GM06990 (cell line): Measurements from ENCODE around the gene PACS1.

ENCODE experiments used
- DNase-seq: peaks from one replicate; pipeline ENCODE4 v3.0.0-alpha.2; 2011; ENCODE audit not compliant: insufficient read length; ENCODE audit errors: extremely low read depth
- H3K27me3 ChIP-seq: replicated peaks from 2 replicates; pipeline ENCODE4 v1.6.0; 2011; ENCODE audit warnings: low read length; ENCODE audit not compliant: control insufficient read depth, insufficient read depth
- H3K36me3 ChIP-seq: 2 replicates; pipeline ENCODE4 v1.5.1; 2011; ENCODE audit warnings: low read length; ENCODE audit not compliant: control insufficient read depth, insufficient read depth
- H3K4me3 ChIP-seq: replicated peaks from 2 replicates; pipeline ENCODE4 v1.5.1; 2011; ENCODE audit warnings: low read depth, mild to moderate bottlenecking, control low read depth, low read length
- TF ChIP-seq, protein P1 (sequence below): IDR thresholded peaks from 2 replicates; pipeline ENCODE4 v1.5.1; 2011; ENCODE audit warnings: low read length, control low read depth, mild to moderate bottlenecking, inconsistent platforms; ENCODE audit not compliant: insufficient read depth, poor library complexity, severe bottlenecking

PACS1 gene

DNA sequence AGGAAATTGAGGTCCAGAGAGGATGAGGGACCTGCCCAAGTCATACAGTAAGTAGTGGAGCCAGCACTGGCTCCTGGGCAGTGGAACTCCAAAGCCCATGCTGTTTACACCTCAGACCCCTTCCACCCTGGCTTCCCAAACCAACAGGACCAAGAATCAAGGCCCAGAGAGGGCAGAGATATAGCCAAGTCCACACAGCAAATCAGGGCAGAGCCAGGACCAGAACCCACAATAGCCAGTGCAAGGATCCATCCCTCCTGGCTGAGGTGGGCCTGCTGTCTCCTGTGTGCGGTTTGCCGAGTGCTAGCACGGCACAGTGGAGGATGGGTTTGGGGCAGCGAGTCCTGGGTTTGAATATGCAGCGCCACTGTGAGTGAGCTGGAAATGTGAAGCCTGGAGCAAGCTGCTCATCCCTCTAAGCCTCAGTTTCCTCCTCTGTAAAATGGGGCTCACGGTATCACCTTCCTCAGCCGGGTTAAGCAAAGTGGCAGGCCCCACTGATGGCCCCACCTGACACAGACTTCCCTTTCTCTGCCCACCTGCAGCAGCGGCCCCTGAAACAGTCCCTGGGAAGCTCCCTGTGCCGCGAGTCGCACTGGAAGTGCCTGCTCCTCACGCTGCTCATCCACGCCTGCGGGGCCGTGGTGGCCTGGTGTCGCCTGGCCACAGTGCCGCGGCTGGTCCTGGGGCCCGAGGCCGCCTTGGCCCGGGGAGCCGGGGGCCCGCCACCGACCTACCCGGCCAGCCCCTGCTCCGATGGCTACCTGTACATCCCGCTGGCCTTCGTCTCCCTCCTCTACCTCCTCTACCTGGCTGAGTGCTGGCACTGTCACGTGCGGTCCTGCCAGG, 223.9 kb downstream of the PACS1 start:
- Histone ChIP-seq H3K27me3 (peaks cover 1% of the 10 kb centered on the region), H3K36me3 (no peaks in the 10 kb centered on the region), H3K4me3 (no peak overlapping the region)
- TF ChIP-seq, protein P1, sequence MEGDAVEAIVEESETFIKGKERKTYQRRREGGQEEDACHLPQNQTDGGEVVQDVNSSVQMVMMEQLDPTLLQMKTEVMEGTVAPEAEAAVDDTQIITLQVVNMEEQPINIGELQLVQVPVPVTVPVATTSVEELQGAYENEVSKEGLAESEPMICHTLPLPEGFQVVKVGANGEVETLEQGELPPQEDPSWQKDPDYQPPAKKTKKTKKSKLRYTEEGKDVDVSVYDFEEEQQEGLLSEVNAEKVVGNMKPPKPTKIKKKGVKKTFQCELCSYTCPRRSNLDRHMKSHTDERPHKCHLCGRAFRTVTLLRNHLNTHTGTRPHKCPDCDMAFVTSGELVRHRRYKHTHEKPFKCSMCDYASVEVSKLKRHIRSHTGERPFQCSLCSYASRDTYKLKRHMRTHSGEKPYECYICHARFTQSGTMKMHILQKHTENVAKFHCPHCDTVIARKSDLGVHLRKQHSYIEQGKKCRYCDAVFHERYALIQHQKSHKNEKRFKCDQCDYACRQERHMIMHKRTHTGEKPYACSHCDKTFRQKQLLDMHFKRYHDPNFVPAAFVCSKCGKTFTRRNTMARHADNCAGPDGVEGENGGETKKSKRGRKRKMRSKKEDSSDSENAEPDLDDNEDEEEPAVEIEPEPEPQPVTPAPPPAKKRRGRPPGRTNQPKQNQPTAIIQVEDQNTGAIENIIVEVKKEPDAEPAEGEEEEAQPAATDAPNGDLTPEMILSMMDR: no peak
- DNase-seq: no peak
